HCT116 (cell line): ENCODE measurements around the gene KRTAP4-5.
"Not testable (repeated sequence)": the region's sequence is repeated elsewhere in the genome, so short reads cannot be mapped to it uniquely, and the experiment has no call there.

Experiments used
- FOSL1 ChIP-seq: IDR thresholded peaks from 2 replicates; pipeline ENCODE4 v1.6.1; 2012; ENCODE audit warnings: low read depth
- JUND ChIP-seq: IDR thresholded peaks from 2 replicates; pipeline ENCODE4 v1.6.1; 2012
- POLR2A ChIP-seq: IDR thresholded peaks from 2 replicates; pipeline ENCODE4 v1.7.0; 2011; ENCODE audit warnings: borderline replicate concordance; ENCODE audit not compliant: insufficient read depth, insufficient read length; ENCODE audit errors: extremely low read depth
- POLR2AphosphoS5 ChIP-seq: IDR thresholded peaks from 2 replicates; pipeline ENCODE4 v1.6.1; 2011; ENCODE audit warnings: mild to moderate bottlenecking, low read depth, low read length, moderate library complexity
- ZFX ChIP-seq: fragments of 450-650 bp; IDR thresholded peaks from 2 replicates; pipeline ENCODE4 v1.6.1; 2017
- TF ChIP-seq, protein P1 (sequence below), 3 experiments: fragments of 200-600 bp in 1 of 3; sonication (generic) in 1 of 3; IDR thresholded peaks in 2 of 3; conservative IDR thresholded peaks in 1 of 3; 2 replicates each; pipeline ENCODE4 v1.5.1; 2012 to 2017; ENCODE audit warnings: low read depth in 2 of 3, low read length in 2 of 3, antibody characterized with exemption in 1 of 3, borderline replicate concordance in 1 of 3, control low read depth in 1 of 3, mild to moderate bottlenecking in 1 of 3, mixed read lengths in 1 of 3, mixed run types in 1 of 3, moderate library complexity in 1 of 3; ENCODE audit not compliant: insufficient read depth in 1 of 3
- TF ChIP-seq, protein P2 (sequence below): IDR thresholded peaks from 2 replicates; pipeline ENCODE4 v1.6.1; 2011; ENCODE audit warnings: mild to moderate bottlenecking, low read length, moderate library complexity; ENCODE audit not compliant: insufficient replicate concordance; ENCODE audit errors: extremely low read depth
- TF ChIP-seq, protein P3 (sequence below): IDR thresholded peaks from 2 replicates; pipeline ENCODE4 v1.6.1; 2012

DNA sequence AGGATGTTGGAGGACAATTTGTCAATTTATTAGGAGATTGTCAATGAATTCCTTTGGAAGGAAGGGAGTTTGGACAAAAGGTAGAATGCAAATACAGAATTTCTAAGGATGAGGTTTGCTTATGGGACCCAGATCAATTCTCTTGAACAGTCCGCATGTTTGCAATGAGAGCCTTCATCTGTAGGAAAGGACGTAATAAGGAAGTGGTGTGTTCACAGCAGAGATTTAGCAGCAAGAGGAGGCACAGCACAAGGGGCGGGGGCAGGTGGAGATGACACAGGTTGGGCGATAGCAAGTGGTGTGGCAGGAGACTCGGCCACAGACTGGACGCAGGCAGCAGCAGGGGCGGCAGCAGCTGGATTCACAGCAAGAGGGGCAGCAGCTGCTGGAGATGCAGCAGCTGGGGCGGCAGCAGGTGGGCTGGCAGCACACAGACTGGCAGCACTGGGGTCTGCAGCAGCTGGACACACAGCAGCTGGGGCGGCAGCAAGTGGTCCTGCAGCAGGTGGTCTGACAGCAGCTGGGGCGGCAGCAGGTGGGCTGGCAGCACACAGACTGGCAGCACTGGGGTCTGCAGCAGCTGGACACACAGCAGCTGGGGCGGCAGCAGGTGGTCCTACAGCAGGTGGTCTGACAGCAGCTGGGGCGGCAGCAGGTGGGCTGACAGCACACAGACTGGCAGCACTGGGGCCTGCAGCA, 26.2 kb downstream of the KRTAP4-5 start:
- TF ChIP-seq, protein P1, sequence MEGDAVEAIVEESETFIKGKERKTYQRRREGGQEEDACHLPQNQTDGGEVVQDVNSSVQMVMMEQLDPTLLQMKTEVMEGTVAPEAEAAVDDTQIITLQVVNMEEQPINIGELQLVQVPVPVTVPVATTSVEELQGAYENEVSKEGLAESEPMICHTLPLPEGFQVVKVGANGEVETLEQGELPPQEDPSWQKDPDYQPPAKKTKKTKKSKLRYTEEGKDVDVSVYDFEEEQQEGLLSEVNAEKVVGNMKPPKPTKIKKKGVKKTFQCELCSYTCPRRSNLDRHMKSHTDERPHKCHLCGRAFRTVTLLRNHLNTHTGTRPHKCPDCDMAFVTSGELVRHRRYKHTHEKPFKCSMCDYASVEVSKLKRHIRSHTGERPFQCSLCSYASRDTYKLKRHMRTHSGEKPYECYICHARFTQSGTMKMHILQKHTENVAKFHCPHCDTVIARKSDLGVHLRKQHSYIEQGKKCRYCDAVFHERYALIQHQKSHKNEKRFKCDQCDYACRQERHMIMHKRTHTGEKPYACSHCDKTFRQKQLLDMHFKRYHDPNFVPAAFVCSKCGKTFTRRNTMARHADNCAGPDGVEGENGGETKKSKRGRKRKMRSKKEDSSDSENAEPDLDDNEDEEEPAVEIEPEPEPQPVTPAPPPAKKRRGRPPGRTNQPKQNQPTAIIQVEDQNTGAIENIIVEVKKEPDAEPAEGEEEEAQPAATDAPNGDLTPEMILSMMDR (IDR thresholded peaks at IDR 0.05 in 2 of 3, conservative IDR thresholded peaks at IDR 0.05 in 1 of 3; ENCODE audit: borderline replicate concordance in 1 of 3, insufficient read depth in 1 of 3, low read depth in 2 of 3, low read length in 2 of 3), result not testable (repeated sequence)
- TF ChIP-seq, protein P2, sequence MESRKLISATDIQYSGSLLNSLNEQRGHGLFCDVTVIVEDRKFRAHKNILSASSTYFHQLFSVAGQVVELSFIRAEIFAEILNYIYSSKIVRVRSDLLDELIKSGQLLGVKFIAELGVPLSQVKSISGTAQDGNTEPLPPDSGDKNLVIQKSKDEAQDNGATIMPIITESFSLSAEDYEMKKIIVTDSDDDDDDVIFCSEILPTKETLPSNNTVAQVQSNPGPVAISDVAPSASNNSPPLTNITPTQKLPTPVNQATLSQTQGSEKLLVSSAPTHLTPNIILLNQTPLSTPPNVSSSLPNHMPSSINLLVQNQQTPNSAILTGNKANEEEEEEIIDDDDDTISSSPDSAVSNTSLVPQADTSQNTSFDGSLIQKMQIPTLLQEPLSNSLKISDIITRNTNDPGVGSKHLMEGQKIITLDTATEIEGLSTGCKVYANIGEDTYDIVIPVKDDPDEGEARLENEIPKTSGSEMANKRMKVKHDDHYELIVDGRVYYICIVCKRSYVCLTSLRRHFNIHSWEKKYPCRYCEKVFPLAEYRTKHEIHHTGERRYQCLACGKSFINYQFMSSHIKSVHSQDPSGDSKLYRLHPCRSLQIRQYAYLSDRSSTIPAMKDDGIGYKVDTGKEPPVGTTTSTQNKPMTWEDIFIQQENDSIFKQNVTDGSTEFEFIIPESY, result not testable (repeated sequence)
- not testable (repeated sequence) for TF ChIP-seq POLR2A, FOSL1, POLR2AphosphoS5, JUND, ZFX
- TF ChIP-seq, protein P3, sequence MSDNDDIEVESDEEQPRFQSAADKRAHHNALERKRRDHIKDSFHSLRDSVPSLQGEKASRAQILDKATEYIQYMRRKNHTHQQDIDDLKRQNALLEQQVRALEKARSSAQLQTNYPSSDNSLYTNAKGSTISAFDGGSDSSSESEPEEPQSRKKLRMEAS, result not testable (repeated sequence)
